CD4-positive, alpha-beta T cell treated with Interleukin-4 for 4 hours (primary cell): Measurements from ENCODE around the gene FAM131A.
A peak's percentile ranks its signal among the peaks of the same experiment; 100 is the strongest.

Experiments used
- DNase-seq: peaks from one replicate; pipeline ENCODE4 v3.0.0-alpha.2; 2020

The FAM131A gene

DNA sequence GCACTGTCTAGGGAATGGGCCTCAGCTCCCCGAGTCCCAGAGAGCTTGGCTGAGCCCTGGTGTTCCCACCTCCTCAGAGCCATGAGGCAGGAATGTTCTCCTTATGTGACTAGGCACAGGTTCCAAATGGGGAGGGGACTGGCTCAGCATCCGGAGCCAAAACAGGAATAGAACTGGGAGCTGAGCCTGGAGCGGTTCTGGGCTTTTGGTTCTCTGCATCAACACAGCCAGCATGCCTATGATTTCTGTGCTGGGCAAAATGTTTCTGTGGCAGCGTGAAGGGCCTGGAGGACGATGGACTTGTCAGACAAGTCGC, at the start of gene FAM131A:
TSS of gene FAM131A (plus strand) at position 202 of the 316 bp plus-strand sequence. CDS start at position 233, 31 bp downstream.
- no peak for DNase-seq

- peak; percentile 45 for DNase-seq
These were observed 47.9 kb upstream of the FAM131A start for GRCh38 chr3:184289426-184289938.

DNA sequence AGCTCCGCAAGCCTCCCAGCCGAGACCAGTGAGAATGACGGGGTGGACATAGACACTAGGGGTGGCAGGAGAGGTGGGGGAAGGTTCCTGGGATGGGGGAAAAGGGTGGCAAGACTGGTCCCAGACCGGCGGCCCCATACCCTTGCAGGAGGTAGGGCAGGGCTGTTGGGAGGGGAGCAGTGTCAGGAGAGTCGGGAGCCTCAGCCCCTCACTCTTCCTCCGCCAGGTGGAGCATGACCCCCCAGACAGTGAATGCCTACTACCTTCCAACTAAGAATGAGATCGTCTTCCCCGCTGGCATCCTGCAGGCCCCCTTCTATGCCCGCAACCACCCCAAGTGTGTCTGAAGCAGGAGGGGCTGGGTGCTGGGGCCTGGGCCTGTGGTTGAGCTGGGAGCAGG, 47.1 kb upstream of the FAM131A start:
- DNase-seq: no peak

DNA sequence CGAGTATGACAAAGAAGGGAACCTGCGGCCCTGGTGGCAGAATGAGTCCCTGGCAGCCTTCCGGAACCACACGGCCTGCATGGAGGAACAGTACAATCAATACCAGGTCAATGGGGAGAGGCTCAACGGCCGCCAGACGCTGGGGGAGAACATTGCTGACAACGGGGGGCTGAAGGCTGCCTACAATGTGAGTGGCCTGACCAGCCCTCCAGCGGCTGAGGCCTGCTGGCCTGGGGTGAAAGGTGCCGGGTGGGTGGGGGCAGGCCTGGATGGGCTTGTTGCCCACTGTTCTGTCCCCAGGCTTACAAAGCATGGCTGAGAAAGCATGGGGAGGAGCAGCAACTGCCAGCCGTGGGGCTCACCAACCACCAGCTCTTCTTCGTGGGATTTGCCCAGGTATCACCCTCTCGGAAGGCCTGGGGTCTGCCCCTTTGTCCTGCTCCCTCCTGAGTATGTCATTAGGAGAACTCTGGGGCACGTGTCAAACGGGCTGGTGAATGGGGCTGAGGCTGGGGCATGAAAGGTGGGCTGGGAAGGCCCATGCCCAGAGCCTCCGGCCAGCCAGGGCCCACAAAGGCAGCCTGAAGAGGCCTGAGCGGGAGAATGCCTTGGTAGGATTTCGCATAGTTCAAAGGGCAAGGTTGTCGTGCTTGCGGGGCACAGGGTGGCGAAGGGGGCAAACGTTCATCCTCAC, 46.2 kb upstream of the FAM131A start:
- no peak for DNase-seq

GRCh38 chr3:184291738-184292445, 45.5 kb upstream of the FAM131A start:
- no peak for DNase-seq

- DNase-seq: no peak
These were observed 41.6 kb upstream of the FAM131A start for GRCh38 chr3:184295771-184296170.

- DNase-seq: no peak
These were observed 40.8 kb upstream of the FAM131A start for GRCh38 chr3:184296616-184297015.

- peak; percentile 97 for DNase-seq
These were observed 38.5 kb upstream of the FAM131A start, which contains the start of gene PSMD2 for GRCh38 chr3:184298759-184299487. PSMD2 (plus strand) TSS chr3:184299241; CDS start chr3:184299267, 26 bp downstream.

DNA sequence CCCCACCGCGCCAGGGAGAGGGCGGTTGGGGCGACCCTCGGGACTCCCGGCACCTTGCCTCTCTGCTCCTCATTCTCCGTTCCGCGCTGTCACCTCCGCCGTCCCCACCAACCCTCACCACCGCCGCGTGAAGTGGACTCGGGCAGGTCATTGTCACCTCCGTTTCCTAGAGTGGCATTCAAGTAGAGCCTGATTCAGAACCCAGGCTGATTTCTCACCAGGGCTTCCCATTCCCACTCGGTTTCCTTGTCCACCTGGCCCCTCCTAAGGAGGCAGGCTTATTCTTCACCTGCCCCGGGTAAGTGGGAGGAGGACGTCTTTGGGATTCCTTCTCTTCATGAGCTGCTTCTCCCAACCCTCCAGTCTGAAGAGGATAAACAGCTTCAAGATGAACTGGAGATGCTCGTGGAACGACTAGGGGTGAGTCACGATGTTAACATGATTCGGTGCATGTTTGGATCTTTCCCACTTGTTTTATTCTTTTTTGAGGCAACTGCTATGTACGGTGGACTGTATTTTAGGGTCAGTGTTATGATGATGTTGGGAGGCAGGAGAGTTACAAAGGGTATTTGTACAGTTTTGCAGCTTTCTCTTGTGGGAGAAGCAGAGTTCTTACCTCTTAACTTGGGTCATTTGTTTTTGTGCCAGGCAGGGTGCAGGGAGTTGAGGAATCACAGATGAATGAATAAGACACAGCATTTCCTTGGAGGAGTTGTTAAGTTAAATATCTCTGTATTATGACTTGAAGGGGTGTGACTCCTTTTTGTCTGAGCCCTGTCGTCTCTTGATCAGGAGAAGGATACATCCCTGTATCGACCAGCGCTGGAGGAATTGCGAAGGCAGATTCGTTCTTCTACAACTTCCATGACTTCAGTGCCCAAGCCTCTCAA, 37.7 kb upstream of the FAM131A start:
- no peak for DNase-seq

GRCh38 chr3:184300378-184300720, 37.1 kb upstream of the FAM131A start:
- DNase-seq: no peak

DNA sequence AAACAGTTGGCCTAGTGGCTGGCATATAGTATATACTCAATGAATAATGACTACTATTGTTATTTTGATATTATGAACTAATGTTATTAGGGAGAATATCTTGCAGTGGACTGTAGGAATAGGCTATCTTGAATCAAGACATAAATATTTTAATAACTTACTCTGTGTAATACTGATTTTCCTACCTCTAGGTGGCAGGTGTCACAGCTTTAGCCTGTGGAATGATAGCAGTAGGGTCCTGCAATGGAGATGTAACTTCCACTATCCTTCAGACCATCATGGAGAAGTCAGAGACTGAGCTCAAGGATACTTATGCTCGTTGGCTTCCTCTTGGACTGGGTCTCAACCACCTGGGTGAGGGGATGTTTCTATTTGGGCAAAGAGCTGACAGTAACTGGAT, 31.8 kb upstream of the FAM131A start:
- DNase-seq: no peak

GRCh38 chr3:184306341-184306972, 30.9 kb upstream of the FAM131A start:
- DNase-seq: no peak

DNA sequence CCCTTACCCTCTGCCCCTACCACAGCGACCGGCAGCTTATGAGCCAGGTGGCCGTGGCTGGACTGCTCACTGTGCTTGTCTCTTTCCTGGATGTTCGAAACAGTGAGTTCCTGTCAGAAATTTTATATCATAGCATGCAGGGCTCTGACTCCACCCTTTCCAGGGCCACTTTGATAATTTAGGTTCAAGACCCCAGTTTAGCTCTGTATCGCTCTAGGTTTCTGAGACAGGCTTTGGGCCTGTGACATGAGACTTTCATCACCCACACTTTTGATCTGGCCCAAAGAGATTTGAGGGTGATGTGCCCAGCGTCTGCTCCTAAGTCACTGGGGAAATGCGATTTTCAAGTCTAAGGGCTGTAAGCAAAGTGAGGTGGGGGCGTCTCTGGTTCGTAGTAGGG, 29.5 kb upstream of the FAM131A start:
- DNase-seq: no peak

DNA sequence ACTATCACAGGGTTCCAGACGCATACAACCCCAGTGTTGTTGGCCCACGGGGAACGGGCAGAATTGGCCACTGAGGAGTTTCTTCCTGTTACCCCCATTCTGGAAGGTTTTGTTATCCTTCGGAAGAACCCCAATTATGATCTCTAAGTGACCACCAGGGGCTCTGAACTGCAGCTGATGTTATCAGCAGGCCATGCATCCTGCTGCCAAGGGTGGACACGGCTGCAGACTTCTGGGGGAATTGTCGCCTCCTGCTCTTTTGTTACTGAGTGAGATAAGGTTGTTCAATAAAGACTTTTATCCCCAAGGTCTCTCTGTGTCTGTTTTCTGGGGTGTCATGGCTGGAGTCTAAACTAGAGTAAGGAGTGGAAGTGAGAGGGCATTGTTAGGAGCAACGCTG, 28.7 kb upstream of the FAM131A start:
- DNase-seq: no peak

DNA sequence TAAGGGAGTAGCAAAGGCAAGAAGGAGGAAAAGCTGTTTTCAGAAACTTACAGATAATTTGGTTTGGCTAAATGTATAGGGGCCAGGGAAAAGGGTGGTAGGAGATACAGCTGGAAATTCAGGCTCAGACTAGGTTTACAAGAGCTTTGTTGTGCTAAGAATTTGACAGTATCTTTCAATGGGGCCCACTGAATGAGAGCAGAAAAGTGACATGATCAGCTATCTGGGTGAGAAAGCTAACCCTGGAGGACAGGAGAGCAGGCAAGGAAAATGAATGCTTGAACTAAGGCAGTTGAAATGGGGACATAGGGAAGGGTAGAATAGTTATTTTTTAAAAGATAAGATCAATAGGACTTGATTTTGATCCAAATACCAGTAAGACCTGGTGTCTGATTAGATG, 25.8 kb upstream of the FAM131A start:
- no peak for DNase-seq

DNA sequence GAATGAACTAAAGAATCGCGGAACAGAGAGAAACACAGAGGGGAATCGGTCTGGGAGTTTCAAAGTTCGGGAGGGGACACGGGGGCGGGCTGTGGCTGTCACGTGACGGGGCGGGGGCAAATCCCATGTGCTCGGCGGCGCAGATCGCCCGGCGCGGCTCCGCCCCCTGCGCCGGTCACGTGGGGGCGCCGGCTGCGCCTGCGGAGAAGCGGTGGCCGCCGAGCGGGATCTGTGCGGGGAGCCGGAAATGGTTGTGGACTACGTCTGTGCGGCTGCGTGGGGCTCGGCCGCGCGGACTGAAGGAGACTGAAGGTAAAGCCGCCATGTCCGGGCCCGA, 23.1 kb upstream of the FAM131A start, which contains the start of gene EIF4G1:
TSS of gene EIF4G1 (plus strand) at position 244 of the 337 bp plus-strand sequence. CDS start 1,191 bp downstream, outside the sequence.
- peak; percentile 92 for DNase-seq

DNA sequence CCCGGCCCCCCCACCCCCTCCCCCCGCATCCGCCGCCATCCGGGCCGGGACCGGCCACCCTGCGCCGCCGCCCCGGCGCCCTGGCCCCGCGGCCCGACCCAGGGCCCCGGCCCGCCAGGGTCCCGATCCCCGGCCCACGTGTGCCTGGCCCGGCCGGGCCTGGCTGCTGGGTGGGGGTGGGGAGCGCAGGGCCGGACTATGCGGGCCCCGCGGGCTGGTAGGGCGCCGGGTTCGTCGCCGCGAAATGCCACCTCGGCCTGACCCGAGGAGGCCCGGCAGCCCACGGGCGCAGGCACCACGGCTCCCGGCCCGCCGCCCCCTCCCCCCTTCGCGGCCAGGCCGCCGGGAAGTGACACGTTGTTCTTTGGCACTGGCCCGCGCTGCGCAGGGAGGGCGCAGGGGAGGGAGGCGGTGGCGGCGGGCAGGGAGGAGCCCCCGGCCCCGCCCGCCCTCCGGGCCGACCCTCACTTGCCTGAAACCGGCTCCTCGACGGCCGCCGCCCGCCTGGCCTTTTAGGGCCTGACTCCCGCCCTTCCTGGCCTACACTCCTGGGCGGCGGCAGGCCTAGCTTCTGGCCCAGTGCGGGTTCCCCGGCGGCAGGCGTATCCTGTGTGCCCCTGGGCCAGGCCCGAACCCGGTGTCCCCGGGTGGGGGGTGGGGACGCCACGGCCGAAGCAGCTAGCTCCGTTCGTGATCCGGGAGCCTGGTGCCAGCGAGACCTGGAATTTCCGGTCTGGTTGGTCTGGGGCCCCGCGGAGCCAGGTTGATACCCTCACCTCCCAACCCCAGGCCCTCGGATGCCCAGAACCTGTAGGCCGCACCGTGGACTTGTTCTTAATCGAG, 22.5 kb upstream of the FAM131A start:
- DNase-seq: peak; percentile 66

DNA sequence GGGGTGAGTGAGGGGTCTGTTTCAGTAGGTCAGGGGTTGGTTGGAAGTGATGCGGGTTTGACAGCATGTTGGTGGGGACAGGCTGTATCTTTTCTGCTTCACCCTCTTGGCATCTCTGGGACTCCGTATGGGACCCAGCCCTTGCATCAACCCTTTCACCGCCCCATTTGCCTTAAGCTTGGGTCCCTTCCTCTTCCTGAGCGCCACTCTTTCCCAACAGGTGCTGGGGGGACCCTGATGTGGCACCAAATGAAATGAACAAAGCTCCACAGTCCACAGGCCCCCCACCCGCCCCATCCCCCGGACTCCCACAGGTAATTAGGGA, 21.9 kb upstream of the FAM131A start:
- no peak for DNase-seq

DNA sequence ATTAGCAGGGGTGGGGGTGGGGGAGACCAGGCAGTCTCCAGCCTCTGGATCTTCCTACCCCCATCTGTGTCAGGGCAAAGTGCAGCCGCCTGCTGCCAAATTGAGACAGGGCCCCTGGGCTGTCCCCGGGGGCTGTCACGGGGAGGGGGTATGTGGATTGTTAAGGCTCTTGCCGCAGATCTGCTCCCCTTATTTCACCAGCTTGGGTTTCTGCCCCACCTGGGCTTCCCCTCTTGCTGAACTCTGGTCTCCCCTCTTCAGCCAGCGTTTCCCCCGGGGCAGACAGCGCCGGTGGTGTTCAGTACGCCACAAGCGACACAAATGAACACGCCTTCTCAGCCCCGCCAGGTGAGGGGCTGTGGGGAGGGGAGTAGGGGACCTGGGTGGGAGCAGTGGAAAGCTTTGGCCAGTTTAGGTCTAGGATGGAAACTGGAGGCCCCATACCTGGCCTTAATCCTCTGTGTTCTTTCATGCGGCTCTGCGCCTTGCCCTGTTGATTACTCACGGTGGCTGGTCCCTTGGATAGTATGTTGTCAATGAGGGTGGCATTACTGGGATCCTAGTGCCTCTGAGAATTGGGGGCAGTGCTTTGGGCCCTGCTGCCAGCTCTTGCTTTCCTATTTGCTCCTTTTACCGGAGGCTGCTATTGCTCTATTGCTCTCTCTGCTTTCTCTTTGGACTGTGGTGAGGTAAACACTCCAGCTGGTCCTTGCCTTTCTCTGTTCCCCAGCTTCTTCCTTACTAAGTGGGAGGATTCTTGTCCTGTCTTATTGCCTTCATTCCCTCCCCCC, 21.3 kb upstream of the FAM131A start:
- DNase-seq: no peak

DNA sequence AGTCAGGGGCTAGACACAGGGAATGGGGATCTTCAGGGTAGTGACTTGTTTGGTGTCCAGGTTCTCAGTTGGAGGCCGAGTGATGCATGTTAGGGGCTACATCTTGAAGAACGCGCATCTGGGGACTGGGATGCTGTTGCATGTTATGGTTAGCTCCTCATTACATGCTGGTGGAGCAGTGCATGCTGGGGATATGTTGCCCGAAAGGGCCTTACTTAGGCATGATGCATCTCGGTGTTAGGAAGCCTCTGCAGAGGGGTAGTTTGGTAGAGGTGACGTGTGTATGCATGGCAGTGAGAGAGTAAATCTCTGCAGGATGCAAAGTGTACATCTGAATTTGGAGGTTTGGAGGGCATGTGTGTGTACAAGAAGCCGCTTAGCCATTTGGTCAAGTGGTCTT, 20.6 kb upstream of the FAM131A start:
- no peak for DNase-seq

DNA sequence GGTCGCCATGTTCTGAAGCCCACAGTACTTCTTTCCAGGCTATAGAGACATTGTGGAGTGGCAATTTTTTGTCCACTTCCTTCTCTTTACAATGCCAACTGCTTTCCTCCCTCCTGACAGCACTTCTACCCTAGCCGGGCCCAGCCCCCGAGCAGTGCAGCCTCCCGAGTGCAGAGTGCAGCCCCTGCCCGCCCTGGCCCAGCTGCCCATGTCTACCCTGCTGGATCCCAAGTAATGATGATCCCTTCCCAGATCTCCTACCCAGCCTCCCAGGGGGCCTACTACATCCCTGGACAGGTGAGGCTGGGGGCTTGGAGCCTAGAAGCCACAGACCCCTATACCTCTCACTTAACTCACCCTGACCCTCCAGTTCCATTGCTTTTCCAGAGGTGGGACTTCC, 20.2 kb upstream of the FAM131A start:
- DNase-seq: no peak
